ENCODE measurements around the gene NFU1.

DNA sequence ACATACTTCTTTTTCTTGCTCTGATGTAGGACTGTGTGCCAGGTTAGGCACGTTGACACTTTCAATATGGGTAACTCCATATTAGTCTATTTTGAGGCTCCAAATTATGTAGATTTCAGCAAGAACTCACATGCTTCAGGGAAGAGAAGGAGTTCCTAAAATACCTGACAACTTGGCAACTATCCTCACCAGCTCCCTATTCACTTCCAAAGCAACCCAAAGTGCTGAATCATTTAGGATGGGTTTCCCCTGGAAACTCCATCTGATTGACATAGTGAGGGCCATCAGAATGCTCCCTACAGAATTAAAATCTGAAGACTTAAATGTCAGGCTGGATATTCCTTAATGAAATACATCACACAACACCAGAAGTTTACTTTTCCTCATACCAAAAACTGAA, 32.5 kb upstream of the NFU1 start:
- TF ChIP-seq CTCF (IDR thresholded peaks at IDR 0.05) = no peak
- TF ChIP-seq POLR2A (IDR thresholded peaks at IDR 0.05) = no peak
